Measurements from ENCODE around the gene SIGLEC14. TPM values are rescaled to one million over a fixed set of nuclear protein-coding genes. Genes with fewer than 3 reads are reported as not detected.
"Not testable (repeated sequence)": the region's sequence is repeated elsewhere in the genome, so short reads cannot be mapped to it uniquely, and the experiment has no call there.

The SIGLEC14 gene
- total RNA-seq, 4 donors from 2014 or later = 0.22 to 6.2 (median 1.7) TPM; not detected in 1

GRCh38 chr19:51686171-51686570, 39.5 kb upstream of the SIGLEC14 start:
- no peaks in the 10 kb centered on the region for H3K9me3 ChIP-seq
- TF ChIP-seq POLR2A (IDR thresholded peaks at IDR 0.05) (no peak), CTCF (IDR thresholded peaks at IDR 0.05) (no peak)
- intact Hi-C loops (cut with DNase I) = no loop called here
- no peak for DNase-seq
- no peak overlapping the region for H3K27ac ChIP-seq
- 58 to 88% methylated on average over 2 of the region's 2 CpGs for WGBS, 2 donors
- H3K4me3 ChIP-seq (replicated peaks in 1 of 3) = no peak overlapping the region
- no peaks in the 10 kb centered on the region for H3K36me3 ChIP-seq
- no peaks in the 10 kb centered on the region for H3K27me3 ChIP-seq
- peaks cover 13% of the 10 kb centered on the region in 2 donors for H3K4me1 ChIP-seq

- H3K27me3 ChIP-seq = no peaks in the 10 kb centered on the region
- 75 to 82% methylated on average over 3 of the region's 3 CpGs for WGBS, 2 donors
- TF ChIP-seq CTCF (IDR thresholded peaks at IDR 0.05) = no peak
- TF ChIP-seq POLR2A (IDR thresholded peaks at IDR 0.05) = no peak
- H3K27ac ChIP-seq = no peak overlapping the region
- no peak overlapping the region for H3K4me3 ChIP-seq (replicated peaks in 1 of 3)
- H3K9me3 ChIP-seq = no peaks in the 10 kb centered on the region
- no peaks in the 10 kb centered on the region for H3K4me1 ChIP-seq
- no peak for DNase-seq
- H3K36me3 ChIP-seq = no peaks in the 10 kb centered on the region
- intact Hi-C loops (cut with DNase I) = no loop called here
Measured at GRCh38 chr19:51681286-51681941, 34.8 kb upstream of the SIGLEC14 start.

GRCh38 chr19:51680474-51680873, 33.8 kb upstream of the SIGLEC14 start:
- no peak for DNase-seq
- WGBS, 2 donors = 89 to 90% methylated on average over 1 of the region's 1 CpG
- intact Hi-C loops (cut with DNase I) = no loop called here
- H3K36me3 ChIP-seq = no peaks in the 10 kb centered on the region
- no peaks in the 10 kb centered on the region for H3K27me3 ChIP-seq
- no peak for TF ChIP-seq POLR2A (IDR thresholded peaks at IDR 0.05)
- TF ChIP-seq CTCF (IDR thresholded peaks at IDR 0.05) = no peak
- H3K4me3 ChIP-seq (replicated peaks in 1 of 3) = no peak overlapping the region
- no peaks in the 10 kb centered on the region for H3K9me3 ChIP-seq
- H3K27ac ChIP-seq = no peak overlapping the region
- no peaks in the 10 kb centered on the region for H3K4me1 ChIP-seq

- no peak for TF ChIP-seq CTCF (IDR thresholded peaks at IDR 0.05)
- TF ChIP-seq POLR2A (IDR thresholded peaks at IDR 0.05) = no peak
- 70 to 87% methylated on average over 11 of the region's 11 CpGs for WGBS, 2 donors
- no peaks in the 10 kb centered on the region for H3K27me3 ChIP-seq
- DNase-seq = no peak
- intact Hi-C loops (cut with DNase I) = no loop called here
- H3K4me3 ChIP-seq (replicated peaks in 1 of 3) = no peak overlapping the region
- no peaks in the 10 kb centered on the region for H3K9me3 ChIP-seq
- H3K27ac ChIP-seq = no peak overlapping the region
- H3K36me3 ChIP-seq = no peaks in the 10 kb centered on the region
- no peaks in the 10 kb centered on the region for H3K4me1 ChIP-seq
Measured at GRCh38 chr19:51676566-51677083, 30.0 kb upstream of the SIGLEC14 start.

GRCh38 chr19:51675911-51676565, 29.4 kb upstream of the SIGLEC14 start:
- 54 to 65% methylated on average over 7 of the region's 7 CpGs for WGBS, 2 donors
- intact Hi-C loops (cut with DNase I) = not testable (repeated sequence)
- peak in 3 of 6 experiments; percentile 29 to 55 (median 33) for TF ChIP-seq CTCF (IDR thresholded peaks at IDR 0.05)

More at GRCh38 chr19:51675911-51676565, 29.4 kb upstream of the SIGLEC14 start:
- peak in 1 of 2 donors; percentile 3 for DNase-seq
- H3K27ac ChIP-seq; H3K36me3 ChIP-seq; H3K4me3 ChIP-seq (replicated peaks in 1 of 3); H3K9me3 ChIP-seq; H3K27me3 ChIP-seq; H3K4me1 ChIP-seq: not testable (repeated sequence)
